Measurements from ENCODE around the gene DISC1. TPM values are rescaled to one million over a fixed set of nuclear protein-coding genes. Genes with fewer than 3 reads are reported as not detected.

DISC1 gene
- total and polyA plus RNA-seq, 2 of the 13 experiments (the other 11 are each of a cell fraction or from before 2014, with no cell fraction given): 4.2 to 4.6 TPM

DNA sequence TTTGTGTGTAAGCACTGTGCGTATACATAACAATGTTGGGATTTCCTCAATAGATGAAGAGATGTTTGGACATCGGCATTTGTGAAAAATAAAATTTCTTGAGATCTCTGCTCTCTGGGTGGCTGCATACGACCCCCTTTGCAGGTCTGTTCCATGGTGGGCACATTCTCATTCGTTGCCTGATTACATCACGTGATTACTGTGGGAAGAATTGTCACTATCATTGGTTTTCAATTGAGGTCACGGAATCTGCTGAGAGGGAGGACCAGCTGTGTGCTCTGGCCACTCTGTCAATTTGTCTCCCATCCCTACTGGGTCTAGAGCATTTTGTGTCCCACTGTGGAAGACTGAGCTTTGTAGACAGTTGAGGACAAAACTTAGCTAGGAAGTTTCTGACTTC lies 81.8 kb downstream of the DISC1 start:
- in situ Hi-C loops (cut with HindIII; ENCODE audit: extremely low pct_ligation_motif_present, low pct_unique_long_range_greater_than_20kb): no loop called here
- Histone ChIP-seq H3K27ac (ENCODE audit: extremely low read length, insufficient read depth, low read length) (no peak overlapping the region), H3K36me3 (replicated peaks in 1 of 2; ENCODE audit: control insufficient read depth in 1 of 2, insufficient read depth in 2 of 2, low read length in 2 of 2) (0 out of 5 replicates have a peak, but pooled peaks cover 0 to 1% of the 10 kb centered on the region in 2 experiments), H3K79me2 (ENCODE audit: insufficient read depth, low read length) (no peaks in the 10 kb centered on the region), H2AFZ (ENCODE audit: low read length) (no peak overlapping the region), H3K4me2 (ENCODE audit: low read depth, low read length) (no peak overlapping the region), H4K20me1 (ENCODE audit: insufficient read depth, low read length) (no peaks in the 10 kb centered on the region), H3K9ac (ENCODE audit: insufficient read depth, low read depth, low read length) (no peak overlapping the region), H3K4me3 (replicated peaks in 1 of 3; ENCODE audit: insufficient read depth in 1 of 3, low read depth in 2 of 3, low read length in 3 of 3) (no peak overlapping the region), H3K4me1 (ENCODE audit: insufficient read depth, low read length) (no peaks in the 10 kb centered on the region; the same call in 1 of the 2 replicates), H3K9me3 (ENCODE audit: low read length) (no peaks in the 10 kb centered on the region), H3K27me3 (ENCODE audit: control insufficient read depth in 1 of 2, insufficient read depth in 2 of 2, low read length in 2 of 2) (no peaks in the 10 kb centered on the region; a peak in 1 of 5 replicates)
- ATAC-seq (no peak), FAIRE-seq (no peak), DNase-seq (ENCODE audit: low spot score) (no peak)
- 86% methylated on average over 6 of the region's 6 CpGs for WGBS (ENCODE audit: low lambda C conversion rate)
- no TSS peak for BruUV-seq (replicated peaks)
- intact Hi-C loops (cut with micrococcal nuclease; ENCODE audit: unreplicated experiment): no loop called here
- ChIA-PET POLR2A (no interaction called here), CTCF (ENCODE audit: low intra/inter-chr PET ratio, low total read pairs) (no interaction called here)
- TF ChIP-seq CENPX (CRISPR knock-in tag; IDR thresholded peaks at IDR 0.05) (no peak), ZSCAN25 (CRISPR knock-in tag; IDR thresholded peaks at IDR 0.05) (no peak), KLF12 (CRISPR knock-in tag; IDR thresholded peaks at IDR 0.05; ENCODE audit: borderline replicate concordance) (no peak), ZNF546 (CRISPR knock-in tag; conservative IDR thresholded peaks at IDR 0.05) (no peak), FOXJ3 (CRISPR knock-in tag; IDR thresholded peaks at IDR 0.05; ENCODE audit: borderline replicate concordance) (no peak), ZNF24 (IDR thresholded peaks at IDR 0.05) (no peak), ATAD3A (CRISPR knock-in tag; IDR thresholded peaks at IDR 0.05) (no peak), NAIF1 (CRISPR knock-in tag; IDR thresholded peaks at IDR 0.05; ENCODE audit: borderline replicate concordance) (no peak), ZNF616 (CRISPR knock-in tag; IDR thresholded peaks at IDR 0.05; ENCODE audit: low read depth) (no peak), YEATS2 (CRISPR knock-in tag; IDR thresholded peaks at IDR 0.05; ENCODE audit: borderline replicate concordance) (no peak), HOXA3 (CRISPR knock-in tag; IDR thresholded peaks at IDR 0.05) (no peak), NFYB (CRISPR knock-in tag; IDR thresholded peaks at IDR 0.05) (no peak), ZNF431 (CRISPR knock-in tag; IDR thresholded peaks at IDR 0.05; ENCODE audit: borderline replicate concordance, low read depth) (no peak)
- TF ChIP-seq, protein P1, sequence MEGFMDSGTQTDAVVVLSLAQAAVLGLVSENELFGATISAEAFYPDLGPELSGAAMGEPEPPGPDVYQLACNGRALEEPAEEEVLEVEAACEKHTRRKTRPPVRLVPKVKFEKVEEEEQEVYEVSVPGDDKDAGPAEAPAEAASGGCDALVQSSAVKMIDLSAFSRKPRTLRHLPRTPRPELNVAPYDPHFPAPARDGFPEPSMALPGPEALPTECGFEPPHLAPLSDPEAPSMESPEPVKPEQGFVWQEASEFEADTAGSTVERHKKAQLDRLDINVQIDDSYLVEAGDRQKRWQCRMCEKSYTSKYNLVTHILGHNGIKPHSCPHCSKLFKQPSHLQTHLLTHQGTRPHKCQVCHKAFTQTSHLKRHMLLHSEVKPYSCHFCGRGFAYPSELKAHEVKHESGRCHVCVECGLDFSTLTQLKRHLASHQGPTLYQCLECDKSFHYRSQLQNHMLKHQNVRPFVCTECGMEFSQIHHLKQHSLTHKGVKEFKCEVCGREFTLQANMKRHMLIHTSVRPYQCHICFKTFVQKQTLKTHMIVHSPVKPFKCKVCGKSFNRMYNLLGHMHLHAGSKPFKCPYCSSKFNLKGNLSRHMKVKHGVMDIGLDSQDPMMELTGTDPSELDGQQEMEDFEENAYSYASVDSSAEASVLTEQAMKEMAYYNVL (CRISPR knock-in tag; IDR thresholded peaks at IDR 0.05; ENCODE audit: borderline replicate concordance): no peak
- TF ChIP-seq, protein P2, sequence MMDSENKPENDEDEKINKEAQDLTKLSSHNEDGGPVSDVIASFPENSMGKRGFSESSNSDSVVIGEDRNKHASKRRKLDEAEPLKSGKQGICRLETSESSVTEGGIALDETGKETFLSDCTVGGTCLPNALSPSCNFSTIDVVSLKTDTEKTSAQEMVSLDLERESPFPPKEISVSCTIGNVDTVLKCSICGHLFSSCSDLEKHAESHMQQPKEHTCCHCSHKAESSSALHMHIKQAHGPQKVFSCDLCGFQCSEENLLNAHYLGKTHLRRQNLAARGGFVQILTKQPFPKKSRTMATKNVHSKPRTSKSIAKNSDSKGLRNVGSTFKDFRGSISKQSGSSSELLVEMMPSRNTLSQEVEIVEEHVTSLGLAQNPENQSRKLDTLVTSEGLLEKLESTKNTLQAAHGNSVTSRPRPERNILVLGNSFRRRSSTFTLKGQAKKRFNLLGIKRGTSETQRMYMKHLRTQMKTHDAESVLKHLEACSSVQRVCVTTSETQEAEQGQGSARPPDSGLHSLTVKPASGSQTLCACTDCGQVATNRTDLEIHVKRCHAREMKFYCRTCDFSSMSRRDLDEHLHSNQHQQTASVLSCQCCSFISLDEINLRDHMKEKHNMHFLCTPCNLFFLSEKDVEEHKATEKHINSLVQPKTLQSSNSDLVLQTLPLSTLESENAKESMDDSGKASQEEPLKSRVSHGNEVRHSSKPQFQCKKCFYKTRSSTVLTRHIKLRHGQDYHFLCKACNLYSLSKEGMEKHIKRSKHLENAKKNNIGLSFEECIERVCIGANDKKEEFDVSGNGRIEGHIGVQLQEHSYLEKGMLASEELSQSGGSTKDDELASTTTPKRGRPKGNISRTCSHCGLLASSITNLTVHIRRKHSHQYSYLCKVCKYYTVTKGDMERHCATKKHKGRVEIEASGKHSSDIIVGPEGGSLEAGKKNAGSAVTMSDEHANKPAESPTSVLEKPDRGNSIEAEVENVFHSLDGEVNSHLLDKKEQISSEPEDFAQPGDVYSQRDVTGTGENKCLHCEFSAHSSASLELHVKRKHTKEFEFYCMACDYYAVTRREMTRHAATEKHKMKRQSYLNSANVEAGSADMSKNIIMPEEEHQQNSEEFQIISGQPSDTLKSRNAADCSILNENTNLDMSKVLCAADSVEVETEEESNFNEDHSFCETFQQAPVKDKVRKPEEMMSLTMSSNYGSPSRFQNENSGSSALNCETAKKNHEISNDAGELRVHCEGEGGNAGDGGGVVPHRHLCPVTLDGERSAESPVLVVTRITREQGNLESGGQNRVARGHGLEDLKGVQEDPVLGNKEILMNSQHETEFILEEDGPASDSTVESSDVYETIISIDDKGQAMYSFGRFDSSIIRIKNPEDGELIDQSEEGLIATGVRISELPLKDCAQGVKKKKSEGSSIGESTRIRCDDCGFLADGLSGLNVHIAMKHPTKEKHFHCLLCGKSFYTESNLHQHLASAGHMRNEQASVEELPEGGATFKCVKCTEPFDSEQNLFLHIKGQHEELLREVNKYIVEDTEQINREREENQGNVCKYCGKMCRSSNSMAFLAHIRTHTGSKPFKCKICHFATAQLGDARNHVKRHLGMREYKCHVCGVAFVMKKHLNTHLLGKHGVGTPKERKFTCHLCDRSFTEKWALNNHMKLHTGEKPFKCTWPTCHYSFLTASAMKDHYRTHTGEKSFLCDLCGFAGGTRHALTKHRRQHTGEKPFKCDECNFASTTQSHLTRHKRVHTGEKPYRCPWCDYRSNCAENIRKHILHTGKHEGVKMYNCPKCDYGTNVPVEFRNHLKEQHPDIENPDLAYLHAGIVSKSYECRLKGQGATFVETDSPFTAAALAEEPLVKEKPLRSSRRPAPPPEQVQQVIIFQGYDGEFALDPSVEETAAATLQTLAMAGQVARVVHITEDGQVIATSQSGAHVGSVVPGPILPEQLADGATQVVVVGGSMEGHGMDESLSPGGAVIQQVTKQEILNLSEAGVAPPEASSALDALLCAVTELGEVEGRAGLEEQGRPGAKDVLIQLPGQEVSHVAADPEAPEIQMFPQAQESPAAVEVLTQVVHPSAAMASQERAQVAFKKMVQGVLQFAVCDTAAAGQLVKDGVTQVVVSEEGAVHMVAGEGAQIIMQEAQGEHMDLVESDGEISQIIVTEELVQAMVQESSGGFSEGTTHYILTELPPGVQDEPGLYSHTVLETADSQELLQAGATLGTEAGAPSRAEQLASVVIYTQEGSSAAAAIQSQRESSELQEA (CRISPR knock-in tag; IDR thresholded peaks at IDR 0.05; ENCODE audit: not compliant biosample characterization): no peak
